Left colon (tissue), 2 donors: ENCODE data around the gene ALDH1B1. TPM values are rescaled to one million over a fixed set of nuclear protein-coding genes. Genes with fewer than 3 reads are reported as not detected.

ENCODE experiments used
- total RNA-seq, 2 donors: library from RNA; stranded (reverse); fragmentation: NEBNext Ultra II Directional; extraction: Animal tissue kit (Norgen Biotek cat#: 25700); gene quantifications; one replicate each; pipeline ENCODE4 v1.2.1, GENCODE V29; 2021
- donor health status: DM: no; HTN: no; CAD: no.
- donor health status: DM: yes; HTN: yes; CAD: no.

ALDH1B1 gene
- total RNA-seq, 2 donors from 2014 or later: 34.7 to 53.9 TPM

Other genes with a start within 250 kb of the ALDH1B1 start
- under 1 TPM; 0.25 to 0.52 TPM for gene IGFBPL1, start 31.8 kb downstream of the ALDH1B1 start, total RNA-seq
- gene ANKRD18A, start 227.9 kb downstream of the ALDH1B1 start, total RNA-seq: 10 to 100 TPM; 12.2 to 12.3 TPM